ENCODE measurements around the gene TNFRSF25. TPM values are rescaled to one million over a fixed set of nuclear protein-coding genes. Genes with fewer than 3 reads are reported as not detected.
"Not testable (repeated sequence)": the region's sequence is repeated elsewhere in the genome, so short reads cannot be mapped to it uniquely, and the experiment has no call there.

TNFRSF25 gene
- total RNA-seq, 1 experiment from 2014 or later, result 0.12 TPM

- DNase-seq (ENCODE audit: low read depth), result no peak
These were observed 15.0 kb downstream of the TNFRSF25 start for GRCh38 chr1:6450943-6451373.

GRCh38 chr1:6450486-6450885 lies 15.5 kb downstream of the TNFRSF25 start:
- DNase-seq (ENCODE audit: low read depth), result not testable (repeated sequence)

- DNase-seq (ENCODE audit: low read depth), result no peak
These were observed 15.9 kb downstream of the TNFRSF25 start for GRCh38 chr1:6450005-6450450.

- no peak for DNase-seq (ENCODE audit: low read depth)
These were observed 17.0 kb downstream of the TNFRSF25 start for GRCh38 chr1:6448749-6449631.

GRCh38 chr1:6447818-6448748 lies 17.9 kb downstream of the TNFRSF25 start:
- no peak for DNase-seq (ENCODE audit: low read depth)

- DNase-seq (ENCODE audit: low read depth), result no peak
These were observed 18.8 kb downstream of the TNFRSF25 start for GRCh38 chr1:6447016-6447817.

GRCh38 chr1:6446665-6447015 lies 19.3 kb downstream of the TNFRSF25 start:
- no peak for DNase-seq (ENCODE audit: low read depth)

- not testable (repeated sequence) for DNase-seq (ENCODE audit: low read depth)
These were observed 20.0 kb downstream of the TNFRSF25 start for GRCh38 chr1:6445929-6446328.

- DNase-seq (ENCODE audit: low read depth), result peak; percentile 21
These were observed 20.8 kb downstream of the TNFRSF25 start for GRCh38 chr1:6445062-6445763.

GRCh38 chr1:6444377-6444776 lies 21.6 kb downstream of the TNFRSF25 start:
- no peak for DNase-seq (ENCODE audit: low read depth)

- DNase-seq (ENCODE audit: low read depth), result no peak
These were observed 22.4 kb downstream of the TNFRSF25 start for GRCh38 chr1:6443339-6444115.

- no peak for DNase-seq (ENCODE audit: low read depth)
These were observed 24.4 kb downstream of the TNFRSF25 start for GRCh38 chr1:6441586-6441985.

GRCh38 chr1:6440198-6441126 lies 25.5 kb downstream of the TNFRSF25 start:
- DNase-seq (ENCODE audit: low read depth), result peak; percentile 49

GRCh38 chr1:6438047-6438525 lies 27.9 kb downstream of the TNFRSF25 start:
- peak; percentile 40 for DNase-seq (ENCODE audit: low read depth)

GRCh38 chr1:6437012-6437700 lies 28.8 kb downstream of the TNFRSF25 start:
- DNase-seq (ENCODE audit: low read depth), result peak; percentile 26

- DNase-seq (ENCODE audit: low read depth), result not testable (repeated sequence)
These were observed 29.7 kb downstream of the TNFRSF25 start for GRCh38 chr1:6436277-6436676.

GRCh38 chr1:6435547-6435946 lies 30.4 kb downstream of the TNFRSF25 start:
- no peak for DNase-seq (ENCODE audit: low read depth)

- no peak for DNase-seq (ENCODE audit: low read depth)
These were observed 30.8 kb downstream of the TNFRSF25 start for GRCh38 chr1:6435129-6435528.
